Fibroblast of lung (primary cell): ENCODE results near the gene STAM.

Source experiments
- CTCF ChIP-seq, 2 donors: IDR thresholded peaks in 1 of 2; conservative IDR thresholded peaks in 1 of 2; 1 replicate in 1 of 2; 2 replicates in 1 of 2; pipeline ENCODE4 v1.5.1; 2011 to 2012; ENCODE audit warnings: low read length in 2 of 2, control low read depth in 1 of 2, inconsistent platforms in 1 of 2, low read depth in 1 of 2, mild to moderate bottlenecking in 1 of 2
- EZH2 ChIP-seq: IDR thresholded peaks from 2 replicates; pipeline ENCODE4 v1.5.1; 2012; ENCODE audit warnings: low read length, control low read depth, mild to moderate bottlenecking; ENCODE audit errors: missing control alignments

GRCh38 chr10:17624996-17625395, 19.0 kb upstream of the STAM start:
- TF ChIP-seq CTCF (conservative IDR thresholded peaks at IDR 0.05 in 1 of 2, IDR thresholded peaks at IDR 0.05 in 1 of 2; ENCODE audit: low read depth in 1 of 2, low read length in 2 of 2) (no peak), EZH2 (no peak)
